Activated CD8-positive, alpha-beta memory T cell treated with anti-CD3 and anti-CD28 coated beads for 24 hours (primary cell): ENCODE data around the gene B4GAT1.
"Not testable (repeated sequence)": the region's sequence is repeated elsewhere in the genome, so short reads cannot be mapped to it uniquely, and the experiment has no call there.

Experiments
- DNase-seq: peaks from one replicate; pipeline ENCODE4 v3.0.0-alpha.2; 2020

B4GAT1 gene

DNA sequence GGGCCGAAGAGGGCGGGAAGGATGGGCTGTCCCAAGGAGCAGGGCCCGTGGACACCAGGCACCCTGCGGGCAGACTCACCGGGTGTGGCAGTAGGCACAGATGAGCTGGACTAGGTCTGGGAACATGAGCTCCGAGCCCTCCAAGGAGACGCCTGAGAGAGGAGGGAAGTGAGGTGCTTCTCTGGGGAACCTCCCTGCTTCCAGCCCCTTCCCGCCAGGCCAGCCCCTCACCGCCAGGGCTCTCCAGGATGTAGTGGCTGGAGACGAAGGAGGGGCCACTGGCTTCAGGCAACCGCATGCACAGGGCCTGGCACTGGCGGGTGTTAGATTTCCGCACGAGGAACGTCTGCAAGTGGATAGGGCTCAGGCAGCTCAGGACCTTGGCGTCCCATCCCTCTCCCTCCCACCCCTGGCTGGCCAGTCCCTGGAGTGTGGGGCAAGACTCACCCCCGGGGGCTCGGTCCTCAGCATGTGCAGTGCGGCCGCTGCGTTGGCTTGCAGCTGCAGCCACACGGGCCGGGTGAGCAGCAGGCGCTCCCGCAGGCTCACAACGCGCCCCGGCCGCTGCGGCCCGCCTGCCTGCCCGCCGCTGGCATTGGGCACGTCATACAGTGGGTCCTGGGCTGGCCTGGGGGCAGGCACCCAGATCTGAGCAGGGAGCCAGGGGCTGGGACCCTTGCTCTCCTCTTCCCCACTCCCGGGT is 11.7 kb downstream of the B4GAT1 start:
- DNase-seq: no peak

GRCh38 chr11:66334605-66335442 is 12.6 kb downstream of the B4GAT1 start:
- DNase-seq: no peak

GRCh38 chr11:66333896-66334604 is 13.4 kb downstream of the B4GAT1 start:
- DNase-seq: no peak

GRCh38 chr11:66333220-66333877 is 14.1 kb downstream of the B4GAT1 start:
- DNase-seq: no peak

DNA sequence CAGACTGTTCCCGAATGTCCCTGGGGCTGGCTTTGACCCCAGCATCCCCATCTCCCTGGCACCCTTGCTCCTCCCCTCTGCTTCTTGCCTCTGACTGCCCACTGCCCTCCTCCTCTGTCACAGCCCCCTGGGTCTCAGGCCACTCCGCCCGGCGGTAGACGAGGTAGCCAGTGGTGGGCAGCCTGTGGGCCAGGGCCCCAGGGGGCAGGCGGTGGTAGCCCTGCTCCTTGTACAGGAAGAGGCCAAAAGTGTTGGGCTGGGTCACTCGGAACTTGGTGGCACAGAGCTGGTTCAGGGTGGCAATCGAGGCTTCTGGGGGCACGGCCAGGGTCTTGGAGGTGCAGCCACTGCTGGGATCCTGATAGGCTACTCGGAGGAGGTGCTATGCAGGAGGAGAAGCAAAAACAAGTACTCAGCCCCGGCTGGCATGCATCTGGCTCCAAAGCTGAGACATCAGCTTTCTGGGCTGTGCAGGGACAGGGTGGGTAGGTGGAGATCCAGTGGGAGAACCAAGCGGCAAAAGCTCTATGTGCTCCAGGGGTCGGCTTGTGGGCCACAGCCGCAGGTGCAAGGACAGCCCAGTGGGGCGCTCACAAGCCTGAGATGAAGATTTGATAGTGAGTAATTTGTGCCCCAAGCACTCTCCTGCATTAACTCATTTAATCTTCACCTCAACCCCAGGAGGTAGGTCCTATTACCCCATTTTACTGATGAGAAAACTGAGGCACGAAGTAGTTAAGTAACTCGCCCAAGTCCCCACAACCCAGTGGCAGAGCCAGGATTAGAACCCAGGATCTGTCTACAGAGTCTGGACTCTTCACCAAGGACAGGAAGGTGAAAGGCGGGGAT is 14.8 kb downstream of the B4GAT1 start:
- DNase-seq: no peak

DNA sequence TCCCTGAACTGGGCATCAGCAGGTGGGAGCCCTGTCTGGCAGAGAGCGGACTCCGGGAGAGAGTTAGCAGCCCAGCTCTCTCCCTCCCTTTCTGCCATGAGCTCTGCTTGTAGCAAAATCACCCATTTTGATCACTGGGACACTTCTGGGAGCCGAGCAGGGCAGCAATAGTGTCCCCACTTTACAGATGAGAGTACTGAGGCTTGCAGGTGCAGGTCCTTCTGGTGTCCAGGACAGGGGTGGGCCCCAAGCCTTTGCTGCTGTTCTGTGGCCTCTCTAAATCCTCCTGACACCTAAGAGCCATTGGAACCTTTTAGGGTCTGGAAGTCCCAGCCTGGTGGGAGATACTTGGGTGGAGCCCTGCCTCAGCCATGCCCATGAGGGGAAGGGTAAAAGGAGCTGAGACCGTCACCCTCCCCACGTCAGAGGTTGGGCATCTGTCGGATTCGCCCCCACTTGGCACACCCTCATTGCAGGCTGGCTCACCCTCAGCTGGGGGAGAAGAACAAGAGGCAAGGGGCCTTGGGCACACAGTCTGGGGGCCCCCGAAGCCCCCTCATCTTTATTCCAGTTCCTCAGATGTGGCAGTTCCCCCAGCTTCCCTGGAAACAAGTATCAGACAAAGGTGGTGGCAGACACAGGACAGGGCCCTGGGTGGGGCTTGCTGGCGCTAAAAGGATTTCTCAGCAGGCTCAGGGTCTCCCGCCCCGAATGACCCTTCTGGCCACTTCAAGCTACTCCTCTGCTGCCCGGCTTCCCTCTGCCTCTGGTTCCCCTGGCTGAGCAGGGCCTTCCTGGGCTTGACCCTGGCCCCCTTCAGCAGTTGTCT is 15.7 kb downstream of the B4GAT1 start:
- DNase-seq: no peak

GRCh38 chr11:66330931-66331330 is 16.5 kb downstream of the B4GAT1 start:
- DNase-seq: no peak

DNA sequence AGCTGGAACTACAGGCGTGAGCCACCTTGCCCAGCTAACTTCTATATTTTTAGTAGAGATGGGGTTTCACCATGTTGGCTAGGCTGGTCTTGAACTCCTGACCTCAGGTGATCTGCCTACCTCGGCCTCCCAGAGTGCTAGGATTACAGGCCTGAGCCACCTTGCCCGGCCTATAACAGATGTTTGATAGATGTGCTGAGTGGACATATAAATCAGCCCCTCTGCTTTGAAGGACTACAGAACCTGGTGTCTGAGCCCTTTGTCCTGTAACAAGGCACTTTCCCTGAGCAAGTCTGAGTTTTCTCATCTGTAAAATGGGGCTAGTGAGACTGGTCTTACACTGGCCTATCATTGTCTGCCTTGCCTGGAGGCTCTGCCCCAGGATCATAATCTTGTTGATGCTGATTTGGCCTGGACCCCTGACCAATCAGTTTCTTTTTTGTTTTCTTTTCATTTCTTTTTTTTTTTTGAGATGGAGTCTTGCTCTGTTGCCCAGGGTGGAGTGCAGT is 18.2 kb downstream of the B4GAT1 start:
- no peak for DNase-seq

DNA sequence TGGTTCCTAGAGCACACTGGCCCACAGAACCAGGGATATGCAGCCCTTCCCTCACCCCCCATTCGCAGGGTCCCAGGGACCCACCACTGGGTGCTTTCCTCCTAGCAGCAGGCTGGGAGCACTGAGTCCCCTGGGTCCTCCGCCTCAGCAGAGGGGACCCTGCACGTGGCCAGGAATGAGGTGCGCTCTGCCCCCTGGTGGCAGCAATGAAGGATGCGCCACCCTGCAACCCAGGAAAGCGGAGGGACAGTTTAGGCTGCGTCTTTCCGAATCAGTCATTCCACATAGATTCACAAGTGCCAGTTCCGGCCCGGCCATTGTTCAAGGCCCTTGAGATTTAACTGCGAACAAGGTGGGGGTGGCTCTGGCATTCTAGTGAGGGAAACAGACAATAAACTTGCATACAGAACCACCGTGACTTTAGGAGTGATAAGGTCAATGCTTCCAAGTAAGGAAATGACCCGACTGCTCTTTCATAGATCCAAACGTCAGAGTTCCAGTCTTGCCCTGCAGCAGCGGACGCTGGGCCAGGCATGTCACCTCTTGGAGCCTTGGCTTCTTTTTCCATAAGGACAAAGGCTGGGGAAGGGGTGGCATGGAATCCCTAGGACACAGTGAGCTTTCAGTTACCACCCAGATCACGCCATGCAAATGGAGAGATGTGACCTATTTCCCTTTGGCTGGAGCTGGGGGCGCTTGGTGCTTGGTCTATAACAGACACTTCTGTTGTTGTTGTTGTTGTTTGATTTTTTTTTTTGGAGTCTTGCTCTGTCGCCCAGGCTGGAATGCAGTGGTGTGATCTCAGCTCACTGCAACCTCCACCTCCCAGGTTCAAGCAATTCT is 18.9 kb downstream of the B4GAT1 start:
- DNase-seq: peak; percentile 93

DNA sequence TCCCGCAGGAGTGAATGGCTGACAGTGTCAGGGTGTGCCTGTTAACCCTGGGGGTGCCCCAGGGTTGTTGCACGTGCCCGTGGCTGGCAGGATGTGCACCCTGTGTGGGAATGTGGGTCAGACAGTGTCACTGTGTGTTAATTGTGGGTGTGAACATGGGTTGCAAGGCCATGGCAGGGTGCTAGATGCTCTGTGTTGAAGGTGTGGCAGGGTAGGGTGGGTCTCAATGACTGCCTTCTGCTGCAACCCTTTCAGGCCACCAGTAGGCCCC is 19.5 kb downstream of the B4GAT1 start:
- no peak for DNase-seq

- no peak for DNase-seq
Measured at GRCh38 chr11:66327171-66328030, 20.0 kb downstream of the B4GAT1 start.

GRCh38 chr11:66326261-66327111 is 20.9 kb downstream of the B4GAT1 start:
- peak; percentile 78 for DNase-seq

DNA sequence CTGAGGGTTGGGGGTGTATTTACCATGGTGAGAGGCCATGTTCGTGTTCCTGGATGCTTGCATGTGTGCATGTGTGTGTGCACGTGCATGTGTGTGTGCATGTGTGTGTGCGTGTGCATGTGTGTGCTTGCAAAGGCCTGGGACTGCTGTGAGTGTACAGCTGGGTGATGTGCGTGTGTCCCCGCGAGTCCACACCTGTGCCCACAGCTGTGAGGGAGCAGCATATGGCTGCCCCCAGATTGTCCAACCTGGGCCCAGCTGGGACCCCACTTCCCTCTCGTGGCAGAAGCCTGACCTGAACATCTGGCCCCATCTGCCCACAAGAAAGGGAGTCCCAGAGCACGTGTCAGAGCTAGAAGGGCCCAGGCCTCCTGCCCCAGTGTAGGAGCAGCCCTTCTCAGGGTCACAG is 22.2 kb downstream of the B4GAT1 start:
- no peak for DNase-seq

- DNase-seq: no peak
Measured at GRCh38 chr11:66324664-66325063, 22.8 kb downstream of the B4GAT1 start.

DNA sequence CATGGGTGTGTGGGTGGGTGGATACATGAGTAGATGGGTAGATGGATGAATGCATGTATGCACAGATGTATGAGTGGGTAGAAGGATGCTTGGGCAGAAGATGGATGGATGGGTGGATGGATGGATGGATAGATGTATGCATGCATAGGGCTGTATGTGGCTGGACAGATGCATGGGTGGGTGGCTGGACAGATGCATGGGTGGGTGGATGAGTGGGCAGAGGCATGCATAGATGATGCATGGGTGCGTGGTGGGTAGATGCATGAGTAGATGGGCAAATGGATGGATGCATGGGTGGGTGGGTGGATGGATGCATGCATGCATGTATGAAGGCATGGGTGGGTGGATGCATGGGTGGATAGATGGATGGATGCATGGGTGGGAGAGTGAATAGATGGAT is 23.7 kb downstream of the B4GAT1 start:
- no peak for DNase-seq

DNA sequence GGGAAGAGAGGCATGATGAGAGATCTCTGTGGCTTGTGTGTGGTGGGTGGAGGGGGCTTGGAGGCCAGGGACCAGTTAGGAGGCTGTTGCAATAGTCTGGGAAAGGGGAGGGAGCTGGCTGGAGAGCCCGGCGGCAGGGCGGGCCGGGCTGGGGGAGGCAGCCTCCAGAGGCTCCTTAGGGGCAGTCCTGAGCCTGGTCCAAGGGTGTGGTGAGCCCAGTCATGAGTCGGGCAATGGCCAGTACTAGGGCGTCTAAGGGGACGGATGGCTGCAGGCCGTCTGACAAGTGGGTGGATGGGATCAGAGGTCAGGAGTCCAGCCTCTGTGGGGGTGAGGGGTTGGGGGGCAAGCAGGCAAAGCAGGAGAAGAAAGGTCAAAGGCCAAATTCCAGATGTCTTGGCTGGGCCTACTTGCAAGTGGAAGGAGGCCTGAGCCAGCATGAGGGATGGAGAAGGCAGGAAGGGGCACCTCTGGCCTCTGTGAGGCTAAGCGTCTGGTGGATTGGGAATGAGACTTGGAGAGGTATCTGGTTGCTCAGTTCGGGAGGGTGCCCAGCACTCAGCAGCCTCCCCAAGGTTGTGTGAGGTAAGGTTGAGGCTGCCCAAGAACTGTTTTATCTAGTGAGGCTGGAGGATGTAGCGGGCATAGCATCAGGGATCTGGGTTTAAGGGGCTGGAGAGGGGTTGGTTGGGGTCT is 24.5 kb downstream of the B4GAT1 start:
- no peak for DNase-seq

- DNase-seq: no peak
Measured at GRCh38 chr11:66321606-66322005, 25.8 kb downstream of the B4GAT1 start.

DNA sequence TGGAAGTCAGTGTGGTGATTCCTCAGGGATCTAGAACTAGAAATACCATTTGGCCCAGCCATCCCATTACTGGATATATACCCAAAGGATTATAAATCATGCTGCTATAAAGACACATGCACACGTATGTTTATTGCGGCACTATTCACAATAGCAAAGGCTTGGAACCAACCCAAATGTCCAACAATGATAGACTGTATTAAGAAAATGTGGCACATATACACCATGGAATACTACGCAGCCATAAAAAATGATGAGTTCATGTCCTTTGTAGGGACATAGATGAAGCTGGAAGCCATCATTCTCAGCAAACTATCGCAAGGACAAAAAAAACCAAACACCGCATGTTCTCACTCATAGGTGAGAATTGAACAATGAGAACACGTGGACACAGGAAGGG is 26.7 kb downstream of the B4GAT1 start:
- not testable (repeated sequence) for DNase-seq
